MM.1S (cell line): ENCODE data around the gene UROS.
A peak's percentile ranks its signal among the peaks of the same experiment; 100 is the strongest.

Experiments
- DNase-seq: peaks from one replicate; pipeline ENCODE4 v3.0.0-alpha.2; 2015
- H2AFZ ChIP-seq: fragments of 300-600 bp; sonication (generic); 2 replicates; pipeline ENCODE4 v1.6.0; 2016; ENCODE audit warnings: antibody characterized with exemption, low read length
- H3F3A ChIP-seq: fragments of 300-600 bp; sonication (generic); 2 replicates; pipeline ENCODE4 v1.6.1; 2016; ENCODE audit warnings: mild to moderate bottlenecking, antibody characterized with exemption, low read length, moderate library complexity, mixed read lengths; ENCODE audit not compliant: insufficient read depth
- H3K27ac ChIP-seq: fragments of 300-600 bp; sonication (generic); 2 replicates; pipeline ENCODE4 v1.5.1; 2016; ENCODE audit warnings: mild to moderate bottlenecking, low read length
- H3K27me3 ChIP-seq: fragments of 300-600 bp; sonication (generic); replicated peaks from 2 replicates; pipeline ENCODE4 v1.6.0; 2016; ENCODE audit warnings: low read length; ENCODE audit not compliant: insufficient read depth
- H3K36me3 ChIP-seq: fragments of 300-600 bp; sonication (generic); replicated peaks from 2 replicates; pipeline ENCODE4 v1.6.1; 2016; ENCODE audit warnings: mild to moderate bottlenecking, low read length, mixed read lengths; ENCODE audit not compliant: insufficient read depth
- H3K4me1 ChIP-seq: fragments of 300-600 bp; sonication (generic); 2 replicates; pipeline ENCODE4 v1.6.1; 2016; ENCODE audit warnings: low read length, mixed read lengths
- H3K4me2 ChIP-seq: fragments of 300-600 bp; sonication (generic); 2 replicates; pipeline ENCODE4 v1.6.0; 2016; ENCODE audit warnings: low read depth, low read length
- H3K4me3 ChIP-seq: fragments of 300-600 bp; sonication (generic); 2 replicates; pipeline ENCODE4 v1.5.1; 2016; ENCODE audit warnings: low read length, mixed read lengths
- H3K79me2 ChIP-seq: fragments of 300-600 bp; sonication (generic); 2 replicates; pipeline ENCODE4 v1.6.1; 2016; ENCODE audit warnings: mixed run types, low read length, mixed read lengths
- H3K9ac ChIP-seq: fragments of 300-600 bp; sonication (generic); 2 replicates; pipeline ENCODE4 v1.6.1; 2016; ENCODE audit warnings: low read length, mixed read lengths
- H3K9me2 ChIP-seq: fragments of 300-600 bp; sonication (generic); replicated peaks from 2 replicates; pipeline ENCODE4 v1.6.1; 2016; ENCODE audit warnings: mild to moderate bottlenecking, low read length, mixed read lengths; ENCODE audit not compliant: insufficient read depth
- H3K9me3 ChIP-seq: fragments of 300-600 bp; sonication (generic); replicated peaks from 2 replicates; pipeline ENCODE4 v1.6.1; 2016; ENCODE audit warnings: mild to moderate bottlenecking, low read length, mixed read lengths; ENCODE audit not compliant: insufficient read depth
- H4K20me1 ChIP-seq: fragments of 300-600 bp; sonication (generic); 2 replicates; pipeline ENCODE4 v1.6.1; 2016; ENCODE audit warnings: mild to moderate bottlenecking, low read length, moderate library complexity, mixed read lengths; ENCODE audit not compliant: insufficient read depth
- CTCF ChIP-seq: fragments of 300-600 bp; sonication (generic); IDR thresholded peaks from 2 replicates; pipeline ENCODE4 v1.5.1; 2016; ENCODE audit warnings: antibody characterized with exemption, low read length, mixed read lengths
- EZH2 ChIP-seq: fragments of 300-600 bp; sonication (generic); optimal IDR thresholded peaks from 2 replicates; pipeline ENCODE3; 2017; ENCODE audit warnings: low read depth, mild to moderate bottlenecking, antibody characterized with exemption, low read length, mixed read lengths
- EZH2phosphoT487 ChIP-seq: fragments of 300-600 bp; sonication (generic); IDR thresholded peaks from 2 replicates; pipeline ENCODE4 v1.6.1; 2018; ENCODE audit warnings: antibody characterized with exemption, low read length

UROS gene

GRCh38 chr10:125783408-125783807 lies 39.6 kb downstream of the UROS start:
- peak overlapping the region; percentile 36; the same call in 1 of the 2 replicates for H3K27ac ChIP-seq
- H3K4me3 ChIP-seq, result no peak overlapping the region
- H3K4me2 ChIP-seq, result no peak overlapping the region
- TF ChIP-seq EZH2phosphoT487 (no peak), CTCF (no peak), EZH2 (no peak)
- no peaks in the 10 kb centered on the region for H4K20me1 ChIP-seq
- no peaks in the 10 kb centered on the region for H3K36me3 ChIP-seq
- H3K79me2 ChIP-seq, result no peaks in the 10 kb centered on the region
- H3K9ac ChIP-seq, result no peak overlapping the region
- peaks cover 14% of the 10 kb centered on the region for H3K4me1 ChIP-seq
- H3F3A ChIP-seq, result no peaks in the 10 kb centered on the region
- H3K9me2 ChIP-seq, result no peaks in the 10 kb centered on the region
- DNase-seq, result no peak
- H2AFZ ChIP-seq, result no peak overlapping the region
- no peaks in the 10 kb centered on the region for H3K9me3 ChIP-seq
- no peaks in the 10 kb centered on the region for H3K27me3 ChIP-seq

- Histone ChIP-seq H3K27ac (no peak overlapping the region), H2AFZ (no peak overlapping the region), H3K9me2 (no peaks in the 10 kb centered on the region), H4K20me1 (no peaks in the 10 kb centered on the region), H3K27me3 (no peaks in the 10 kb centered on the region), H3K9me3 (no peaks in the 10 kb centered on the region), H3K36me3 (no peaks in the 10 kb centered on the region), H3F3A (no peaks in the 10 kb centered on the region), H3K4me2 (no peak overlapping the region), H3K4me3 (no peak overlapping the region), H3K4me1 (peaks cover 6% of the 10 kb centered on the region), H3K79me2 (no peaks in the 10 kb centered on the region), H3K9ac (no peak overlapping the region)
- no peak for DNase-seq
- TF ChIP-seq CTCF, result no peak
- no peak for TF ChIP-seq EZH2phosphoT487
- TF ChIP-seq EZH2, result no peak
Observed at GRCh38 chr10:125782616-125783015, 40.4 kb downstream of the UROS start.

- Histone ChIP-seq H3K36me3 (no peaks in the 10 kb centered on the region), H3K9me3 (no peaks in the 10 kb centered on the region), H3K4me3 (no peak overlapping the region), H3K9ac (no peak overlapping the region), H4K20me1 (no peaks in the 10 kb centered on the region), H3K4me1 (peaks cover 5% of the 10 kb centered on the region; the same call in 1 of the 2 replicates), H3F3A (no peaks in the 10 kb centered on the region), H3K27ac (no peak overlapping the region), H3K4me2 (no peak overlapping the region), H2AFZ (no peak overlapping the region), H3K9me2 (no peaks in the 10 kb centered on the region), H3K27me3 (no peaks in the 10 kb centered on the region), H3K79me2 (no peaks in the 10 kb centered on the region)
- no peak for DNase-seq
- TF ChIP-seq EZH2, result no peak
- TF ChIP-seq EZH2phosphoT487, result no peak
- TF ChIP-seq CTCF, result no peak
Observed at GRCh38 chr10:125782054-125782453, 41.0 kb downstream of the UROS start.
